ENCODE data around the gene NAP1L1. TPM values are rescaled to one million over a fixed set of nuclear protein-coding genes. Genes with fewer than 3 reads are reported as not detected.
"Not testable (repeated sequence)": the region's sequence is repeated elsewhere in the genome, so short reads cannot be mapped to it uniquely, and the experiment has no call there.

Gene NAP1L1
- total RNA-seq, 1 donor from 2014 or later: 552 TPM

DNA sequence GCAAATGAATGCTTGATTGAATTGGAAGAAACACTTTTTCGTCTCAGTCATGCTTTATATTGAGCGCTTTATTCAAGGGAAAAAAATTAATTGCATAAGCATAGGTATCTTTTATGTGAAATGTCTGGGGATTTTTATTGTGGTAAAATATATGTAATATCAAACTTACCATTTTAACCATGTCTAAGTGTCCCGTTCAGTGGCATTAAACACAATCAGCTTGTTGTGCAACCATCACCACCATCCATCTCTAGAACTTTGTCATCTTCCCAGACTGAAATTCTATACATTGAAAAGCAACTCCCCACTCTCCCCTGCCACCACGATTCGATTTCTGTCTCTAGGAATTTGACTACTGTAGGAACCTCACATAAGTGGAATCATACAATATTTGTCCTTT is 92.7 kb downstream of the NAP1L1 start:
- Mint-ChIP-seq H3K9me3 (ENCODE audit: unreplicated experiment) (peaks cover 12% of the 10 kb centered on the region), H3K4me3 (ENCODE audit: unreplicated experiment) (no peak overlapping the region), H3K27ac (ENCODE audit: unreplicated experiment) (no peak overlapping the region), H3K4me1 (ENCODE audit: unreplicated experiment) (peaks cover 5% of the 10 kb centered on the region), H3K36me3 (ENCODE audit: unreplicated experiment) (peaks cover 7% of the 10 kb centered on the region), H3K27me3 (ENCODE audit: unreplicated experiment) (no peaks in the 10 kb centered on the region)
- TF ChIP-seq, protein P1, sequence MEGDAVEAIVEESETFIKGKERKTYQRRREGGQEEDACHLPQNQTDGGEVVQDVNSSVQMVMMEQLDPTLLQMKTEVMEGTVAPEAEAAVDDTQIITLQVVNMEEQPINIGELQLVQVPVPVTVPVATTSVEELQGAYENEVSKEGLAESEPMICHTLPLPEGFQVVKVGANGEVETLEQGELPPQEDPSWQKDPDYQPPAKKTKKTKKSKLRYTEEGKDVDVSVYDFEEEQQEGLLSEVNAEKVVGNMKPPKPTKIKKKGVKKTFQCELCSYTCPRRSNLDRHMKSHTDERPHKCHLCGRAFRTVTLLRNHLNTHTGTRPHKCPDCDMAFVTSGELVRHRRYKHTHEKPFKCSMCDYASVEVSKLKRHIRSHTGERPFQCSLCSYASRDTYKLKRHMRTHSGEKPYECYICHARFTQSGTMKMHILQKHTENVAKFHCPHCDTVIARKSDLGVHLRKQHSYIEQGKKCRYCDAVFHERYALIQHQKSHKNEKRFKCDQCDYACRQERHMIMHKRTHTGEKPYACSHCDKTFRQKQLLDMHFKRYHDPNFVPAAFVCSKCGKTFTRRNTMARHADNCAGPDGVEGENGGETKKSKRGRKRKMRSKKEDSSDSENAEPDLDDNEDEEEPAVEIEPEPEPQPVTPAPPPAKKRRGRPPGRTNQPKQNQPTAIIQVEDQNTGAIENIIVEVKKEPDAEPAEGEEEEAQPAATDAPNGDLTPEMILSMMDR (IDR thresholded peaks at IDR 0.05): no peak
- no peak for DNase-seq (ENCODE audit: extremely low spot score, unreplicated experiment)

DNA sequence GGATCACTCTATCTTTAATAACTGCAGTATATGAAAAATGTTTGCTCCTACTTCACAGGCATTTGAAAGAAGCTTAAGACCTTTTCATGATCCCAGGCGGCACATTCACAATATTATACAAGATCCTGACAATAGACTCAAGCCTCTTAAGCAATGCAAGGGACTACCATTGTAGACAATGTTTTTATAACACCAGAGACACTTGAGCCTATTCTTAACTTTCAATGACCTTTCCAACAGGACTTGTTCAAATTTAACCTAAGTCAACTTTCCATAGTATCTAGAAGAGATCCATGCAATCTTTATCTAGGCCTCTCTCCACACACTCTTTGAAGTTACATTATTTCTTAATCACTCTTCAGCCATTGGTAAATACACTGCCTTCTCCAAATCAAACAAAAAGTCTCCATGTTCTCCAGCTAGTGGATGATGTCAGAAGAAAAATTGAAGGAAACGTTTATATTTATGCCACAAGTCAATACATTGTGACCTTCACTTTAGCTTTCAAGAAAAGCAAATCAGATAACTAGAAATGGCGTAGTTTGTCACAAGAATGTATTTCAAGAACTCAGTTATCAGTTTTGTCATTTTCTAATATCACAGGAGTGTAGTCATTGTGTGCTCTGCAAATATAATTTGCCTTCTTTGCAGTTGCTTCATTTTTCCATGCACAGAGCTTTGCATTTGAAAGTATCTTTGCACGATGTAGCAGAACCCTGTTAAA is 94.1 kb downstream of the NAP1L1 start:
- TF ChIP-seq, protein P1 (IDR thresholded peaks at IDR 0.05): no peak
- Mint-ChIP-seq H3K4me3 (ENCODE audit: unreplicated experiment) (no peak overlapping the region), H3K9me3 (ENCODE audit: unreplicated experiment) (peaks cover 12% of the 10 kb centered on the region), H3K4me1 (ENCODE audit: unreplicated experiment) (peaks cover 12% of the 10 kb centered on the region), H3K27ac (ENCODE audit: unreplicated experiment) (no peak overlapping the region), H3K27me3 (ENCODE audit: unreplicated experiment) (no peaks in the 10 kb centered on the region), H3K36me3 (ENCODE audit: unreplicated experiment) (peaks cover 7% of the 10 kb centered on the region)
- DNase-seq (ENCODE audit: extremely low spot score, unreplicated experiment): no peak

GRCh38 chr12:75987709-75988108 is 96.8 kb downstream of the NAP1L1 start:
- not testable (repeated sequence) for H3K27ac Mint-ChIP-seq (ENCODE audit: unreplicated experiment); DNase-seq (ENCODE audit: extremely low spot score, unreplicated experiment); H3K27me3 Mint-ChIP-seq (ENCODE audit: unreplicated experiment); H3K36me3 Mint-ChIP-seq (ENCODE audit: unreplicated experiment); H3K4me3 Mint-ChIP-seq (ENCODE audit: unreplicated experiment)
- peaks cover 16% of the 10 kb centered on the region for H3K4me1 Mint-ChIP-seq (ENCODE audit: unreplicated experiment)
- H3K9me3 Mint-ChIP-seq (ENCODE audit: unreplicated experiment): peaks cover 12% of the 10 kb centered on the region

Other genes with a start within 250 kb of the NAP1L1 start
- 52.0 and 53.7 TPM in 2 replicates for gene PHLDA1, start 52.9 kb downstream of the NAP1L1 start, total RNA-seq

Measured in osteocyte (in vitro differentiated cells).